IPS-18a (cell line): ENCODE measurements around the gene NCOA4.
"Not testable (repeated sequence)": the region's sequence is repeated elsewhere in the genome, so short reads cannot be mapped to it uniquely, and the experiment has no call there.

Experiments
- H3K27ac ChIP-seq: one replicate; pipeline ENCODE4 v1.5.1; 2013; ENCODE audit warnings: low read length
- H3K27me3 ChIP-seq: one replicate; pipeline ENCODE4 v1.6.1; 2013; ENCODE audit warnings: mild to moderate bottlenecking, low read length; ENCODE audit not compliant: control insufficient read depth, insufficient read depth
- H3K36me3 ChIP-seq: one replicate; pipeline ENCODE4 v1.6.1; 2013; ENCODE audit warnings: low read depth, low read length; ENCODE audit not compliant: control insufficient read depth
- H3K4me1 ChIP-seq: one replicate; pipeline ENCODE4 v1.6.1; 2013; ENCODE audit warnings: low read depth, low read length; ENCODE audit not compliant: control insufficient read depth
- H3K4me3 ChIP-seq: one replicate; pipeline ENCODE4 v1.5.1; 2013; ENCODE audit warnings: low read length
- H3K9ac ChIP-seq: one replicate; pipeline ENCODE4 v1.6.1; 2013; ENCODE audit warnings: mild to moderate bottlenecking, low read length, moderate library complexity
- H3K9me3 ChIP-seq: one replicate; pipeline ENCODE4 v1.6.1; 2013; ENCODE audit warnings: low read depth, low read length; ENCODE audit not compliant: control insufficient read depth

Gene NCOA4

DNA sequence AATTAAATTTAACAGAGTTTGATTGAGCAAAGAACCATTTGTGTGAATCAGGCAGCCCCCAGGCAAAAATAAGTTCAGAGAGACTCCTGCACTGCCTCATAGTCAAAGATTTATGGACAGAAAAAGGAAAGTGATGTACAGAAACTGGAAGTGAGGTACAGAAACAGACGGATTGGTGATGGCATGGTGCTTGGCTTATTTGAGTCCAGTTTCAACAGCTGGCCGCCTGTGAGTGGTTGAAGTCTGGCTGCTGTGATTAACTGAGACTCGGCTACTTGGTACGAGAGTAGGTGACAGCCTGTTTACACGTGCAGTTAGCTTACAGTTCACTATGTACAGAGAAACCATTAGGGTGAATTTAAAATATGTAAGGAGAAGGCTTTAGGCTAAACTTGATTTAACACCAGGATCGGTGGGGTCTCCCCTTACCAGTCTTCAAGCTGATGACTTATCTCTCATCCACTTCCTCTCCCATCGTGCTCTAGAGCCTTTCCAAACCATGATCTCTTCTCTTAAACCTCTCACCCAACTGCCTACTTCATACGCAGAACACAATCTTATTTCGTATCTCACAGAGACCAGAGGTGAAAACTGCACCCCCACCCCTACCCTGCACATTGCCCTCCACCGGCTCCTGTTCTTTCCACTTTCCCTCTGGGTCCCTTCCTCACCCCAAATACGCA lies 20.7 kb upstream of the NCOA4 start:
- no peak overlapping the region for H3K4me3 ChIP-seq
- H3K9ac ChIP-seq = no peak overlapping the region
- no peak overlapping the region for H3K27ac ChIP-seq
- no peaks in the 10 kb centered on the region for H3K27me3 ChIP-seq
- peaks cover 21% of the 10 kb centered on the region for H3K4me1 ChIP-seq
- no peaks in the 10 kb centered on the region for H3K9me3 ChIP-seq
- H3K36me3 ChIP-seq = no peaks in the 10 kb centered on the region

DNA sequence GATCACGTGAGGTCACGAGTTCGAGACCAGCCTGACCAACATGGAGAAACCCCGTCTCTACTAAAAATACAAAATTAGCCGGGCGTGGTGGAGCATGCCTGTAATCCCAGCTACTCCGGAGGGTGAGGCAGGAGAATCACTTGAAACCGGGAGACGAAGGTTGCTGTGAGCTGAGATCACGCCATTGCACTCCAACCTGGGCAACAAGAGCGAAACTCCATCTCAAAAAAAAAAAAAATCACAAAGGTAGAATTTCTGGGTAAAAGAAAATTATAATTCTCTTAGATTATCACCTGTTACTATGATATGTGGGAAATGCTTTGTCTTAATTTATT lies 19.0 kb upstream of the NCOA4 start:
- H3K36me3 ChIP-seq = not testable (repeated sequence)

DNA sequence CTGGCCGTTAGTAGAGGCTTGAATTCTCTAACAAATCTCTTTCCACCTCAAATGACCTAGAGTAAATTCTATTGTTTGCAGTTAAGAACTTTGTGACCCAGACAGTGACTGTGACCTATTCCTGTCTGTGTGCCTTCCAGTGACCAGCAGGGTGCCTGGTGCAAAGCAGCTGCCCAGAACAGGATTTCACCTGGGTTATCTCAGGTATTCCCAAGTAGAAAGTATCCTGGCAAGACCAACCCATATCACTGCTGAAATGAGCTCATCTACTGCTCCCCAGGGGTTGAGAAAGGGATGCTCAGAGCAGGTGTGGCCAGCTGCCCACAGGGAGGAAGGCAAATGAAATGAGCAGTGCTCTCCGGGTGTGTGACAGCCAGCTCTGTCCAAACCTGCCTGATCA lies 17.7 kb upstream of the NCOA4 start:
- no peaks in the 10 kb centered on the region for H3K9me3 ChIP-seq
- H3K4me1 ChIP-seq = peaks cover 8% of the 10 kb centered on the region
- H3K4me3 ChIP-seq = no peak overlapping the region
- no peak overlapping the region for H3K27ac ChIP-seq
- H3K9ac ChIP-seq = no peak overlapping the region
- H3K27me3 ChIP-seq = no peaks in the 10 kb centered on the region
- H3K36me3 ChIP-seq = no peaks in the 10 kb centered on the region

More for the DNA sequence above, 19.0 kb upstream of the NCOA4 start:
- H3K27ac ChIP-seq, H3K27me3 ChIP-seq, H3K9me3 ChIP-seq, H3K4me3 ChIP-seq, H3K9ac ChIP-seq: not testable (repeated sequence)
- H3K4me1 ChIP-seq = peaks cover 20% of the 10 kb centered on the region

DNA sequence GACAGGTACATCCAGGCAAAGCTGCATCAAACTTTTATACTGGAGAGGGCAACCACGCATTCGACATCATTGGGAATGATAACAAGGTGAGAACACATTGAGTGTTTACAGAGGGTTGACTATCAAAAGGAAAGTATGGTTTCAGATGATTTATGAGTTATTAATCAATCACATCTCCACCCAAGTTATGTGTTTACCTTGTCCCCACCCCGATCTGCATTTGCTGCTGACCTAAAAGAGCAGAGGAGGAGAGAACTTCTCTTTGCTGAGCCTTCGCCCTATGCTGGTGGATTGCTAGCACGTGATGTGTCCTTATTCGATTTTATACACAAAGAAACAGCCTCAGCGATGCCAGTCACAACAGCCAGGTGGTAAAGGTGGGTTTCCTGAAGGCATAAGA lies 15.8 kb upstream of the NCOA4 start, which contains the start of gene MSMB:
Gene MSMB (minus strand): TSS at position 9 of the 400 bp plus-strand sequence. CDS start 32 bp downstream, outside the sequence.
- Histone ChIP-seq H3K27me3 (no peaks in the 10 kb centered on the region), H3K36me3 (no peaks in the 10 kb centered on the region), H3K9ac (no peak within 1 kb of the TSS), H3K9me3 (no peaks in the 10 kb centered on the region), H3K4me3 (no peak within 1 kb of the TSS), H3K4me1 (peaks cover 3% of the 10 kb centered on the region), H3K27ac (no peak within 1 kb of the TSS)

DNA sequence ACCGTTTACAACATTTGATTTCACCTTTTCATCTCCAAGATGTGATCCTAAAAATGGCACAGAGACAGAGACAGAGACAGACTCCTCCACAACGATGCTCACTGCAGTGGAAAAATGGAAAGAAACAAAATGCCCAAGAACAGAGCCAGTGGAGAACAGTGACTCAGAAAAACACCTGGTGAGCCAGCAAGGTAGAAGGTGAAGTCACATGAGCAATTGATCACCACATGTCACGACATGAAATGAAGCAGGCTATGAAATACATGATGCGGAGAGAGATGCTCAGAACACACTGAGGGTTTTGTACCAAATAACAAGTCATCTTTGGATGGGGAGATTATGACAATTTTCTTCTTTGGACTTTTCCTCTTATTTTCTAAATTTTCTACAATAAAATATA lies 12.1 kb upstream of the NCOA4 start:
- Histone ChIP-seq H3K36me3 (no peaks in the 10 kb centered on the region), H3K4me3 (no peak overlapping the region), H3K27me3 (no peaks in the 10 kb centered on the region), H3K9ac (no peak overlapping the region), H3K4me1 (peaks cover 3% of the 10 kb centered on the region), H3K27ac (no peak overlapping the region), H3K9me3 (no peaks in the 10 kb centered on the region)

DNA sequence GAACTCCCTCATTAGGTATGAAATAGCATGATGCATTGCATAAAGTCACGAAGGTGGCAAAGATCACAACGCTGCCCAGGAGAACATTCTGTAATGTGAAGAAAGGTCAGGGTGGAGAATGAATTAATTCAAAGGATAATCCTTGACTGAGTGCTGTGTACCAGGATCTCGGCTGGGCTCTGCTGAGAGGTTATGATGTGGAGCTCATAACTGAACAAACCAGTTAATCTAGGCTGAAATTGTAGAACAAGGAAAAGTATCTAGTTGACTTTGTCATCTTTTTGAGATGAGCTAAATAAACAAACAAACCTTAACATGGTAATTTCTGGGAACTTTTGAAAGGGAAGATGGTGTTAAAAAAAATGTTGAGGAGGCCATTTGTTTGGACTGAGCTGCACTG lies 9.6 kb upstream of the NCOA4 start:
- no peaks in the 10 kb centered on the region for H3K36me3 ChIP-seq
- H3K27ac ChIP-seq = no peak overlapping the region
- H3K9ac ChIP-seq = no peak overlapping the region
- peaks cover 3% of the 10 kb centered on the region for H3K4me1 ChIP-seq
- H3K27me3 ChIP-seq = no peaks in the 10 kb centered on the region
- H3K4me3 ChIP-seq = no peak overlapping the region
- H3K9me3 ChIP-seq = no peaks in the 10 kb centered on the region

DNA sequence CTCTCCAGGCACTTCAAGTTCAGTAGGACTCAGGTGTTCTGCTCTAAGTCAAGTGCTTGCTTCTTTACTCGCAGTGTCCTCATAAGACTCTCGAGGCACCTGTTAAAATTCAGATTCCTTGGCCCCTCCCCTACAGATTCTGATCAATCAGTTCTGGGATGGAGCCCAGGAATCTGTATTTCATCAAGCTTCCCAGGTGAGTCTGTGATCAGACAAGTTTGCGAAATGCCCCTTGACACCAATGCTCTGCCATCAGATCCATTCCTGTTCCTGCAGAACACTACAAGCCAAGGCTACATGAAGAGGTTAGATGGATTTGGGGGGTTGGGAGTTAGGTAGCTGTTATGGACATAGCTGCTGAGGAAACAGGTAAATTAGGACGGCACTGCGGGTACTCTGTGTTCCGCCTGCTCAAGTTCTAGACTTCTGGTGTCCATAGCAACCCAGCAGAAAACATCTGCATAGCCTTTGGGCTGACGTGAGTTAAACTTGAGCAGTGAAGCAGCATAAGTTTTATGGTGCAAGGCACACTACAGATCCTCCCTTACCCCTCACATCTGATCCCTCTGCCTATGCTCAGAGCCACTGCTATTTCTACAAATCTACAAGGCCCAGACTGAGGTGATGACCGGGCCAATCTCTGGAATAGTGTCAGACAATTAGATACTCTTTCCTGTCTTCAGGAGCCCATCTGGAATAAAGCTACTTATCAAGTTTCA lies 6.8 kb upstream of the NCOA4 start:
- H3K27me3 ChIP-seq = no peaks in the 10 kb centered on the region
- no peaks in the 10 kb centered on the region for H3K36me3 ChIP-seq
- H3K4me1 ChIP-seq = no peaks in the 10 kb centered on the region
- H3K4me3 ChIP-seq = no peak overlapping the region
- no peaks in the 10 kb centered on the region for H3K9me3 ChIP-seq
- H3K9ac ChIP-seq = no peak overlapping the region
- no peak overlapping the region for H3K27ac ChIP-seq

DNA sequence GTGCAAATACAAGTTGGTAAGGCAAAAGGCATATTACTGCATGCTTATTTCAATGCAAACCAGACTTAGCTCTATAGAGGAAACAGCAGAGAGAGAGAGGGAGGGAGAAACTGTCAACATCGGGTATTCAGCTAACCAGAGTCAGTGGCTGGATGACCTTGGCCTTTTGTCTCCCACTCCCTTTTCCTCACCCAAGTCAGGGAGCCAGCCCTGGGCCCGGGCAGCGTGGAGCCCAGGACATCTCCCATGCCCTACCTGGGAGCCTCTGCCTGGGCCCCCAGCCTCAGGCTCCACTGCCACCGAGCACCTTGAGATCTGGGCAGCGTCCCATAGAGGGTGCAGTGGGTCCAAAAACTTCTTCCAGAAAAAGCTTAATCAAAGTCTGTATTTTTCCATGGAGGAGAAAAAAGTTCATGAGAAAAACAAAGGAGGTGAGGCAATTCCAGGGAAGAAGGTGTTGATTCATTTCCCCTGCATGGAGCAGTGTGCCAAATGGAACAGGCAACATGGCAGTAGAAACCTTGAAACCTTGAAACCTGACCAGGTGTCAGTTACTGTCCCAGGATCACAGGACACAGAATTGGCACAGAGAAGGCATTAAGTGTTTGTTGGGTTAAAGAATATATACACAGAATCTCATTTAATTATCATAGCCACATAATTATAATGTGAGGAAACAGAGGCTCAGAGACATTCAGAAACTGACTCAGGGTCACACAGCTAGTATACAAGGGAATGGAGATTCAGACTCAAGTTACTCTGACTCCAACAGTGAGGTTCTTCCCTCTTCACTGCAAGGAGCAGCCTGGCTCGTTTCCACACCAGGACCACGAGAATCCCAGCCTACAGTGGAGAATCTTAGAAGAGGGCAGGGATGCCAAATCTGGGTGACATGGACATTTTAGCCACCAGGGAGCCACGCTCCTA lies 5.8 kb upstream of the NCOA4 start:
- Histone ChIP-seq H3K4me3 (no peak overlapping the region), H3K9me3 (no peaks in the 10 kb centered on the region), H3K9ac (no peak overlapping the region), H3K27me3 (no peaks in the 10 kb centered on the region), H3K36me3 (no peaks in the 10 kb centered on the region), H3K4me1 (no peaks in the 10 kb centered on the region), H3K27ac (no peak overlapping the region)

DNA sequence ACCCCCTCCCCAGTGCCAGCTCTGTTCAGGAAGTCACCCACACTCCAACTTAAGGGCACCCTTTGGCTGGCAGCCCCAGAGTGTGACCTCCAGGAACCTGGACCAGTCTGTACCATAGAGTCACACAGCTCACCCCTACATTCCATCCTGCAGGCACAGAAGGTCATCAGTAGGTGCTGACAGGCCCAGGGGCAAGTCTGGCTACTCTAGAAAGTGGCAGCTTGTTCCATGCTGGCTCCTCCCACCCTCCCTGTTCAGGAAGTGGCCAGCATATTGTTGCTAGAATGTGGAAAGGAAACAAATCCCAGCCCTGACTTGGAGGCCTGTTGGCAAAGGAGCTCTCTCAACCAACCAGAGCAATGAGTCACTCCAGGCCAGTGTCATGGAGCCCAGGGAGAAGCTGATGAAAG lies 3.2 kb upstream of the NCOA4 start:
- H3K27ac ChIP-seq = no peak overlapping the region

DNA sequence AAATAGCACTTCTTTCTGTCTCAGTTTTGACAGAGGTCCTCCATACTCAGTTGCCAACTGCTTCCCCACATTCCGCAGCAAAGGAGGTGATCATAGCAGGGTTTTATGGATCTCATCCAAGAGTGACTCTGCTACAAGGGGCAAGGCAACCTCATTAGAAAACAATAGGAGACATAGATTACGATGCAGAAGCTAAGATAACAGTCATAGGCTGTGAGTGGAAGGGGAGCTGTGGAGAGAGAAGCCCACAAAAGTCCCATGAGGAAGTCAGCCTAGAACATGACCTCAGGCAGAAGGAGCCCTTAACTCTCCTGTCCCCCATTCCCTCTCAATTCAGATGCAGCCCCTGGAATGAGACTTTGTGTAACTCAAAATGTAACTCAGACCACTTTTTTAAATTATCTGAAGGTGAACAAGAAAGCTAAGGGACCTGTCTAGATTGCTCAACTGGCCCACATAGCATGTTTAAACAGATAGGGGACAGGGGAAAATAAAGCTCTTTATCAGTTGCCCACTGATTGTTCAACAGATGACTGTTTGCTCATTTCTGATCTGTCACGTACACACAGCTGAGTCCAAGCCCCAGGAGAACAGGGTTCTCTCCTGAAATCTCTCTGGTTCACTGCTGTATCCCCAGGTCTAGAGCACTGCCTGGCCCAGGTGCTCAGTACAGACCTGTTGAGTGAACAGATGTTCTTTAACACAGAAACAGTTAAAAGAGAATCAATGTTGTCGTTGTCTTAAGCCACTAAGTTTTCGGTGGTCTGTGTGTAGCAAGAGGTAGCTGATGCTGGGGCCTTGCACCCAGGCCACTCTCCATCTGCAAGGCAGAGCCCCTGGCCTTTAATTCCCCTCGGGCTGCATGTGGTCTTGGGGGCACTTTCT lies 1.5 kb upstream of the NCOA4 start:
- Histone ChIP-seq H3K27me3 (no peaks in the 10 kb centered on the region), H3K27ac (no peak overlapping the region), H3K9ac (no peak overlapping the region), H3K9me3 (no peaks in the 10 kb centered on the region), H3K36me3 (no peaks in the 10 kb centered on the region), H3K4me1 (peaks cover 16% of the 10 kb centered on the region), H3K4me3 (no peak overlapping the region)

More for the DNA sequence above, 3.2 kb upstream of the NCOA4 start:
- no peak overlapping the region for H3K9ac ChIP-seq
- H3K36me3 ChIP-seq = no peaks in the 10 kb centered on the region
- H3K27me3 ChIP-seq = no peaks in the 10 kb centered on the region
- H3K4me3 ChIP-seq = no peak overlapping the region
- H3K9me3 ChIP-seq = no peaks in the 10 kb centered on the region
- H3K4me1 ChIP-seq = peaks cover 14% of the 10 kb centered on the region
